HK-2 (cell line): ENCODE measurements around the gene TLE3.

ENCODE experiments used
- DNase-seq: peaks from one replicate; pipeline ENCODE4 v3.0.0-alpha.2; 2018; ENCODE audit not compliant: unreplicated experiment

TLE3 gene

GRCh38 chr15:70099167-70099966 lies 1.6 kb upstream of the TLE3 start:
- DNase-seq, result peak; percentile 98

GRCh38 chr15:70098461-70099166 lies 897 bp upstream of the TLE3 start:
- peak; percentile 39 for DNase-seq

- no peak for DNase-seq
Observed at GRCh38 chr15:70098153-70098460, 390 bp upstream of the TLE3 start.

GRCh38 chr15:70097063-70097320 lies 725 bp downstream of the TLE3 start:
- DNase-seq, result no peak

GRCh38 chr15:70096215-70097062 lies 1.3 kb downstream of the TLE3 start:
- peak; percentile 38 for DNase-seq

- DNase-seq, result no peak
Observed at GRCh38 chr15:70095408-70096214, 2.1 kb downstream of the TLE3 start.

GRCh38 chr15:70094690-70095311 lies 2.9 kb downstream of the TLE3 start:
- no peak for DNase-seq

GRCh38 chr15:70093481-70094319 lies 4.0 kb downstream of the TLE3 start:
- no peak for DNase-seq

GRCh38 chr15:70093070-70093469 lies 4.6 kb downstream of the TLE3 start:
- DNase-seq, result no peak

GRCh38 chr15:70092464-70093027 lies 5.2 kb downstream of the TLE3 start:
- DNase-seq, result no peak

- DNase-seq, result no peak
Observed at GRCh38 chr15:70091726-70092463, 5.8 kb downstream of the TLE3 start.

- DNase-seq, result no peak
Observed at GRCh38 chr15:70090436-70091296, 7.1 kb downstream of the TLE3 start.

GRCh38 chr15:70089692-70089971 lies 8.1 kb downstream of the TLE3 start:
- DNase-seq, result no peak

- DNase-seq, result no peak
Observed at GRCh38 chr15:70088887-70089691, 8.6 kb downstream of the TLE3 start.

- no peak for DNase-seq
Observed at GRCh38 chr15:70088455-70088854, 9.3 kb downstream of the TLE3 start.

GRCh38 chr15:70087708-70088352 lies 9.9 kb downstream of the TLE3 start:
- no peak for DNase-seq

- DNase-seq, result no peak
Observed at GRCh38 chr15:70086636-70087035, 11.1 kb downstream of the TLE3 start.
